A673 (cell line): ENCODE results near the gene SRGAP2B.
"Not testable (repeated sequence)": the region's sequence is repeated elsewhere in the genome, so short reads cannot be mapped to it uniquely, and the experiment has no call there.

Experiments used
- CTCF ChIP-seq: fragments of 300-800, 200-600 bp; sonication (generic); conservative IDR thresholded peaks from 2 replicates; pipeline ENCODE4 v1.5.1; 2017; ENCODE audit warnings: low read depth, mild to moderate bottlenecking, antibody characterized with exemption, low read length, moderate library complexity, mixed read lengths
- EZH2 ChIP-seq: fragments of 200-600 bp; sonication (generic); IDR thresholded peaks from 2 replicates; pipeline ENCODE4 v1.6.1; 2017; ENCODE audit warnings: borderline replicate concordance, low read depth, mild to moderate bottlenecking, mixed read lengths, antibody characterized with exemption, low read length; ENCODE audit not compliant: poor library complexity, severe bottlenecking

- TF ChIP-seq CTCF, EZH2: not testable (repeated sequence)
Observed at GRCh38 chr1:145103294-145103693, 8.2 kb upstream of the SRGAP2B start.
